ENCODE results near the gene CIB4.

Gene CIB4

DNA sequence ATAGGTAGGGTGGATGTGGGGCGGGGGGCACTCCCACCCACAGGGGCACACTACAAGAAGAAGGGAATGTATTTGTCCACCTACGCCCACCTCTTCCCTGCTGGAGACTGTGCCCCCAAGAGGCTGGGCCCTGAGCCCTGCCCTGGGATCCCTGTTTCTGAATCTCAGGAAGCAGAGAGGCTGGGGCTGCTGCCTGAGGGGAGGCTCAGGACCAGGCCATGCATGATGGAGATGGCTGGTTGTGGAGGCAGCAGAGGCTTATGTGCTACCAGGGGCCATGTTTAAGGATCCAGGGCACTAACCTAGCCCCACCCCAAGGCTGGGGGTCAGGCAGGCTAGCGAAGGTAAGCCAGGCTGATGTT lies 82.1 kb downstream of the CIB4 start:
- Histone ChIP-seq H3K36me3 (ENCODE audit: control insufficient read depth, insufficient read depth, low read length) (no peaks in the 10 kb centered on the region), H2BK15ac (replicated peaks; ENCODE audit: low read depth) (no peak overlapping the region), H3K27ac (ENCODE audit: low read depth, low read length) (no peak overlapping the region), H3K18ac (ENCODE audit: low read length) (no peak overlapping the region), H3K4me1 (ENCODE audit: control insufficient read depth, low read depth, low read length) (no peaks in the 10 kb centered on the region), H3K79me1 (ENCODE audit: low read length) (no peaks in the 10 kb centered on the region), H2BK120ac (ENCODE audit: low read depth, low read length) (no peak overlapping the region), H4K8ac (ENCODE audit: low read depth, low read length) (no peak overlapping the region), H3K9ac (ENCODE audit: low read length) (no peak overlapping the region), H3K4me3 (ENCODE audit: low read length) (no peak overlapping the region), H3K56ac (ENCODE audit: low read length) (no peak overlapping the region), H3K79me2 (ENCODE audit: control insufficient read depth, insufficient read depth, low read length) (no peaks in the 10 kb centered on the region), H3K27me3 (ENCODE audit: insufficient read depth, low read length, poor library complexity) (no peaks in the 10 kb centered on the region), H4K5ac (ENCODE audit: low read length) (no peak overlapping the region), H3K23ac (ENCODE audit: low read length) (peak overlapping the region; percentile 24), H3K4ac (ENCODE audit: low read depth, low read length) (no peak overlapping the region), H2BK5ac (ENCODE audit: low read length) (no peak overlapping the region), H3K4me2 (ENCODE audit: low read length) (no peak overlapping the region), H2AK5ac (ENCODE audit: low read length) (no peak overlapping the region)
- DNase-seq: no peak
- no CpG with 5 or more reads among the region's 3 CpGs for WGBS (ENCODE audit: extremely low coverage, insufficient coverage, low lambda C conversion rate)

DNA sequence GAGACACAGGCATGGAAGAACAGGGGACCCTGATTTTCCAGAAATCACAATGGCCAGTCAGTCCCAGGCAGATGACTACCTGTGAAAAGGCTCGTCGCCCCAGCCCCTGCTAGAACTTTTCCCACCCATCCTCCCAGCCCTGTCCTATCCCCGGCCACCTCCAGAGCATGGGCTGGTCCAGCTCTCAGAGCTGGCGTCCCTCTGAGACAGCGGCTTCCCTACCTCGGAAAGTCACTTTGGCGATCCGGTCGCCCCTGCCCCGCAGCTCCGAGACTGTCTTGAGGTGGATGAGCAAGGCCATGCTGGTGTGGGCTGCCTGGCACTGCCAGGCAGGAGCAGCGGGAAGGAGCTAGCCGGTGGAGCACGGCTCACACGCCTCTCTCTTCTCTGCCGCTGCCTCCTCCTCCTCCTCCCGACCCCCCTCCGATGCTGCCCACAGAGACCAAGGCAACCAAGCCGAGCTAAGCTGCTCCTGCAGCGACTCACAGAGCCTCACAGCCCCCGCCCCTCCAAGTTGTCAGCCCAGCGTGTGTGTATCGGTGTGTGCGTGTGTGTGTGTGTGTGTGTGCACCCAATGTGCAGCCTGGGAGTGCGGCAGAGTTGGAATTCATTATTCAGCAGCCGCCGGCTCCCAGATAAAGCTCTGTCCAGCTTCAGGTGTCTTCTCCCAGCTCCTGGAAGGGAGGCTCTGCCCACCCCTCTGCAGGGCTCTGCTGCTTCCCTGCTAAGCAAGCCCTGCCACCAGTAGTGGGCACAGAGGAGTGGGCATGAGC lies 82.7 kb downstream of the CIB4 start:
- Histone ChIP-seq H2BK15ac (replicated peaks; ENCODE audit: low read depth) (no peak overlapping the region), H4K5ac (ENCODE audit: low read length) (no peak overlapping the region), H2BK120ac (ENCODE audit: low read depth, low read length) (no peak overlapping the region), H3K23ac (ENCODE audit: low read length) (no peak overlapping the region), H3K79me2 (ENCODE audit: control insufficient read depth, insufficient read depth, low read length) (no peaks in the 10 kb centered on the region), H3K4me1 (ENCODE audit: control insufficient read depth, low read depth, low read length) (no peaks in the 10 kb centered on the region), H3K36me3 (ENCODE audit: control insufficient read depth, insufficient read depth, low read length) (no peaks in the 10 kb centered on the region), H3K4me2 (ENCODE audit: low read length) (no peak overlapping the region), H3K9ac (ENCODE audit: low read length) (no peak overlapping the region), H3K18ac (ENCODE audit: low read length) (no peak overlapping the region), H3K4ac (ENCODE audit: low read depth, low read length) (no peak overlapping the region), H3K4me3 (ENCODE audit: low read length) (no peak overlapping the region), H2BK5ac (ENCODE audit: low read length) (no peak overlapping the region), H3K27me3 (ENCODE audit: insufficient read depth, low read length, poor library complexity) (no peaks in the 10 kb centered on the region), H2AK5ac (ENCODE audit: low read length) (no peak overlapping the region), H3K27ac (ENCODE audit: low read depth, low read length) (no peak overlapping the region), H3K56ac (ENCODE audit: low read length) (no peak overlapping the region), H4K8ac (ENCODE audit: low read depth, low read length) (no peak overlapping the region), H3K79me1 (ENCODE audit: low read length) (no peaks in the 10 kb centered on the region)
- no peak for DNase-seq
- WGBS (ENCODE audit: extremely low coverage, insufficient coverage, low lambda C conversion rate): no CpG with 5 or more reads among the region's 27 CpGs

DNA sequence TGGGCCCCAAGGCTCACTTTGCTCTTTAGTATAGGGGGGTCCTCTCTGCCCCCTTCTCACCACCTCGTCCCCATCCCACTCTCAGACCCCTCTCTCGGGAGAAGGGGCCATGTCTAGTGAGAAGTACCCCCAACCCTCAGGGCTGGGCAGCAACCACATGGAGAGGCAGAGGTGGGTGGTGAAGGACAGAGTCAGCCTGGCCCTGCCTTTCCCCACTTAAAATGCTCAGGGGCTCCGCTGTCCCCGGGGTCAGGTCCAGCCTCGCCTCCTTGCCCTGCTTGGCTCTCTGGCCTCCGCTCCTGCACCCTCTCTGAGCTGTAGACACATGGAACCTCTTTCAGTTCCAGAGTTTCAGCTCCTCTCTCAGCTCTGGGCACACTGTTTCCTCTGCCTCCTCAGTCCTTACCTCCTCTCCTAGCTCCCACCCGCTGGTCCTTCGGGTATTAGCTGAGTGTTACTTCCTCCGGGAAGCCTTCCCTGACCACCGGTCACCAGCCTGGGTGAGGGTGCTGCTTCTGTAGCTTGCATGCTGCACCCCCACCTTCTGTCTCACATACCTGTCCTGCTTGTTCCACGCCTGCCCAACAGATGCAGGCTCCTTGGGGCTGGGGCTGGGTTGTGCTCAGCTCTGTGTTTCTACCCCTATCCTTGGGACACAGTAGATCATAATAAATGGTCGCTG lies 83.8 kb downstream of the CIB4 start:
- Histone ChIP-seq H3K4me1 (ENCODE audit: control insufficient read depth, low read depth, low read length) (no peaks in the 10 kb centered on the region), H3K4ac (ENCODE audit: low read depth, low read length) (no peak overlapping the region), H3K27me3 (ENCODE audit: insufficient read depth, low read length, poor library complexity) (no peaks in the 10 kb centered on the region), H3K36me3 (ENCODE audit: control insufficient read depth, insufficient read depth, low read length) (no peaks in the 10 kb centered on the region), H3K56ac (ENCODE audit: low read length) (no peak overlapping the region), H3K79me1 (ENCODE audit: low read length) (no peaks in the 10 kb centered on the region), H3K9ac (ENCODE audit: low read length) (no peak overlapping the region), H3K4me3 (ENCODE audit: low read length) (no peak overlapping the region), H3K4me2 (ENCODE audit: low read length) (no peak overlapping the region), H3K18ac (ENCODE audit: low read length) (no peak overlapping the region), H4K5ac (ENCODE audit: low read length) (no peak overlapping the region), H2BK120ac (ENCODE audit: low read depth, low read length) (no peak overlapping the region), H3K23ac (ENCODE audit: low read length) (no peak overlapping the region), H3K79me2 (ENCODE audit: control insufficient read depth, insufficient read depth, low read length) (no peaks in the 10 kb centered on the region), H2AK5ac (ENCODE audit: low read length) (no peak overlapping the region), H2BK15ac (replicated peaks; ENCODE audit: low read depth) (no peak overlapping the region), H2BK5ac (ENCODE audit: low read length) (no peak overlapping the region), H3K27ac (ENCODE audit: low read depth, low read length) (no peak overlapping the region), H4K8ac (ENCODE audit: low read depth, low read length) (no peak overlapping the region)
- WGBS (ENCODE audit: extremely low coverage, insufficient coverage, low lambda C conversion rate): no CpG with 5 or more reads among the region's 12 CpGs
- no peak for DNase-seq

DNA sequence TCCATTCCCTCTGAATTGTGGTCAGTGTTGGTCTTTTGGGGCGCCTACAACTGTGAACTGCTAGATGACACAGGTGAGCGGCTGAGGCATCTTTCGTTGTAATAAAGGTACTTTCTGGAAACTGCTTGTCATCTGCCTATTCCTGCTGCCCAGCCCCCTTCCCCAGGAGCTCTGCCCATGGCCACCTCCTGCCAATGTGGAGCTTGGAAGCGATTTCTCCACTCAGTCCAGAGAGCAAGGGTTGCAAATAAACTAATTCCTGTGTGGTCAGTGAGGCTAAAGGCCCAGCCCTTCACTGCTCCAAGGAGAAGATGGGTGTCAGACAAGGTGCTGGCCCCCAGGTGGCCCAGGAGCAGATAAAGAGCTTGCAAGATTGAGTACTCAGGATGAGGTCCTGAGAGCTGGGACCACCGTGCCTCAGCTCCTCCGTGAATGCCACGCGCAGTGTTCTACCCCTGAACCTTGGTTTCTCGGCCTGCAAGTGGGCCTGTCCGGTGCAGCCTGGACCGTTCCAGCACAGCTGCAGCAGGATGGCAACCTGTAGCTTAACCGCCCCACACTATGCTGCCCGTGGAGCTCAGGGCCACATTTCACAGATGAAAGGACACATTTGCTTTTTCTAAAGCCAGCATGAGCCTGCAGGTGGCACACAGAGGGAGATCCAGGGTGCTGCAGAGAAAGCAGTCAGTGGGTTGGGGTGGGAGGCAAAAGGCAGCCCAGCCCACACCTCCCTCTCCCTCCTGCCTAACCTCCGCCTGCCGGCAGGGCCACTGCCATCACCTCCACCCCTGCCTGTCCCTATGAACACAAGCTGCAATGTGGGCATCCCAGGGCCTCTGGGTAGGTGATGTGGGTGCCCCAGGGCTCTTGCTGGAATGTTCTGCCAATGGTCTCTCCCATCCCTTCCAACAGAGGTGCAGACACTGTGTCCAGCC lies 84.6 kb downstream of the CIB4 start:
- H2BK15ac ChIP-seq (replicated peaks; ENCODE audit: low read depth): no peak overlapping the region
- no peak overlapping the region for H4K5ac ChIP-seq (ENCODE audit: low read length)
- no peak overlapping the region for H3K27ac ChIP-seq (ENCODE audit: low read depth, low read length)
- no peaks in the 10 kb centered on the region for H3K27me3 ChIP-seq (ENCODE audit: insufficient read depth, low read length, poor library complexity)
- H3K36me3 ChIP-seq (ENCODE audit: control insufficient read depth, insufficient read depth, low read length): no peaks in the 10 kb centered on the region
- no peak overlapping the region for H2BK5ac ChIP-seq (ENCODE audit: low read length)
- H3K9ac ChIP-seq (ENCODE audit: low read length): no peak overlapping the region
- no peak overlapping the region for H3K4me2 ChIP-seq (ENCODE audit: low read length)
- no peak overlapping the region for H3K4me3 ChIP-seq (ENCODE audit: low read length)
- no peak overlapping the region for H2AK5ac ChIP-seq (ENCODE audit: low read length)
- no peaks in the 10 kb centered on the region for H3K4me1 ChIP-seq (ENCODE audit: control insufficient read depth, low read depth, low read length)
- WGBS (ENCODE audit: extremely low coverage, insufficient coverage, low lambda C conversion rate): no CpG with 5 or more reads among the region's 15 CpGs
- H3K56ac ChIP-seq (ENCODE audit: low read length): no peak overlapping the region
- no peaks in the 10 kb centered on the region for H3K79me2 ChIP-seq (ENCODE audit: control insufficient read depth, insufficient read depth, low read length)
- H3K4ac ChIP-seq (ENCODE audit: low read depth, low read length): no peak overlapping the region
- no peak overlapping the region for H4K8ac ChIP-seq (ENCODE audit: low read depth, low read length)
- H3K79me1 ChIP-seq (ENCODE audit: low read length): no peaks in the 10 kb centered on the region
- H3K18ac ChIP-seq (ENCODE audit: low read length): no peak overlapping the region
- DNase-seq: no peak
- no peak overlapping the region for H3K23ac ChIP-seq (ENCODE audit: low read length)
- H2BK120ac ChIP-seq (ENCODE audit: low read depth, low read length): no peak overlapping the region

DNA sequence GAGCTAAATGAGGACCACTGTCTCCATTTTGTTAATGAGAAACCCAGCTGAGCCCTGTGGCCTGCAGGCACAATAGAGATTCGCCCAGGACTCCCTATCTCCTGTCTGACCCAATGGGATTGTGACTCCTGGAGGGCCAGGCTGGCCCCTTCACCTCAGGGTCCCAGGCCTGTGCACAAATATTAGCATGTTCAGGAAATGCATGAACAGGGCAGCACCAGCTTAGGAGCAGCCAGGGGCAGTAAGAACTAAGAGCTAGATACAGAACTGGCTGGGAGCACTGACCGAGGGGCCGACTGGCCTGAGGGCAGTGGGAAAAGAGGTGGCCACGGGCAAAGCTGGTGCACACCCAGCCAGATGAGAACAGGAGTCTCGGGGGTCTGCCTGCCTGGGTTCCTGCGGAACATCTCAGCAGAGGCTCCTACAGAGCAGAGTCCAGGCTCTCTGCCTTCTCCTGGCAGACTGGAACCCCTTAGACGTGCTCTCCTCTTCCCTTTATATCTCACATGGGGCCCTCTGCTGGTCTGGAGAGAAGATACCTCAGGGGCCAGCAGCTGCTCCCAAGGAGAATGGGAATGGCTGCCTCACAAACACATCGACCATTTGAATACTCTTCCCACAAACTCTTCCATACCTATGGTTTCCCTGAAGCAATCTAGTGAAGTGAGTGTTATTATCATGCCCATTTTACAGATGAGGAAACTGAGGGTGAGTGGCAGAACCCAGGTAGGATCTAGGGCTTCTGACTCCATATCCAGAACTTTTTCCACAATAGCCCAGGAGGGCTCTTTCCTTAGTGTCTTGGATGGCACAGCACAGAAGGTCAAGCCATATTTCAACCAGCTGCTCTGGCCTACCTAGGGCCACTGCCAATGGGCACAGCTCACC lies 85.7 kb downstream of the CIB4 start:
- no peak overlapping the region for H2AK5ac ChIP-seq (ENCODE audit: low read length)
- no peak overlapping the region for H3K23ac ChIP-seq (ENCODE audit: low read length)
- WGBS (ENCODE audit: extremely low coverage, insufficient coverage, low lambda C conversion rate): no CpG with 5 or more reads among the region's 8 CpGs
- H3K4me2 ChIP-seq (ENCODE audit: low read length): no peak overlapping the region
- no peak overlapping the region for H3K4ac ChIP-seq (ENCODE audit: low read depth, low read length)
- no peak overlapping the region for H3K4me3 ChIP-seq (ENCODE audit: low read length)
- no peaks in the 10 kb centered on the region for H3K79me2 ChIP-seq (ENCODE audit: control insufficient read depth, insufficient read depth, low read length)
- no peak overlapping the region for H2BK5ac ChIP-seq (ENCODE audit: low read length)
- no peak overlapping the region for H3K56ac ChIP-seq (ENCODE audit: low read length)
- H3K36me3 ChIP-seq (ENCODE audit: control insufficient read depth, insufficient read depth, low read length): no peaks in the 10 kb centered on the region
- H2BK120ac ChIP-seq (ENCODE audit: low read depth, low read length): no peak overlapping the region
- no peak overlapping the region for H3K27ac ChIP-seq (ENCODE audit: low read depth, low read length)
- H3K18ac ChIP-seq (ENCODE audit: low read length): no peak overlapping the region
- no peak overlapping the region for H4K5ac ChIP-seq (ENCODE audit: low read length)
- H3K79me1 ChIP-seq (ENCODE audit: low read length): no peaks in the 10 kb centered on the region
- H4K8ac ChIP-seq (ENCODE audit: low read depth, low read length): no peak overlapping the region
- peak; percentile 59 for DNase-seq
- no peak overlapping the region for H2BK15ac ChIP-seq (replicated peaks; ENCODE audit: low read depth)
- H3K9ac ChIP-seq (ENCODE audit: low read length): no peak overlapping the region
- no peaks in the 10 kb centered on the region for H3K4me1 ChIP-seq (ENCODE audit: control insufficient read depth, low read depth, low read length)
- no peaks in the 10 kb centered on the region for H3K27me3 ChIP-seq (ENCODE audit: insufficient read depth, low read length, poor library complexity)

All from mesendoderm (in vitro differentiated cells).